ENCODE measurements around the gene PINK1. TPM values are rescaled to one million over a fixed set of nuclear protein-coding genes. Genes with fewer than 3 reads are reported as not detected.
A peak's percentile ranks its signal among the peaks of the same experiment; 100 is the strongest.

PINK1 gene
- total RNA-seq = 37.7 to 41.3 TPM (median 38.1 TPM) in 3 replicates

DNA sequence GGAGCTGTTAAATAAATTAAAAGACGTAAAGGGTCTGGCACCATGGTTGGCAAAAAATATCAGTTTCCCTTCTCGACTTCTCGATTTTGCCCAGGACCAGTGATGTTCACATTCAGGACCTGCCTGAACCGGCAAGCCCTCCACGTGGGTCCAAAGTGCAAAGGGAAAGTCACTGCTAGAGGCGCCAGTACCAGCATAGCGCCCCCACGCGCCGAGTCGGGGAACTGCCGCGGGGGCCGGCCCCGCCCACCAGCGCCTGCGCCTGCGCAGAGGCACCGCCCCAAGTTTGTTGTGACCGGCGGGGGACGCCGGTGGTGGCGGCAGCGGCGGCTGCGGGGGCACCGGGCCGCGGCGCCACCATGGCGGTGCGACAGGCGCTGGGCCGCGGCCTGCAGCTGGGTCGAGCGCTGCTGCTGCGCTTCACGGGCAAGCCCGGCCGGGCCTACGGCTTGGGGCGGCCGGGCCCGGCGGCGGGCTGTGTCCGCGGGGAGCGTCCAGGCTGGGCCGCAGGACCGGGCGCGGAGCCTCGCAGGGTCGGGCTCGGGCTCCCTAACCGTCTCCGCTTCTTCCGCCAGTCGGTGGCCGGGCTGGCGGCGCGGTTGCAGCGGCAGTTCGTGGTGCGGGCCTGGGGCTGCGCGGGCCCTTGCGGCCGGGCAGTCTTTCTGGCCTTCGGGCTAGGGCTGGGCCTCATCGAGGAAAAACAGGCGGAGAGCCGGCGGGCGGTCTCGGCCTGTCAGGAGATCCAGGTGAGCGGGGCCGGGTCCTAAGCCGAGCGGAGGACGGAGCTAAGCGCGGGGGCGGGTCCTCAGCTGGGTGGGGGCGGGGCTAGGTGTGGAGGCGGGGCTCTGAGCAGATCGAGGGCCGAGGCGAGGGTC is at the start of gene PINK1:
TSS of gene PINK1 (plus strand) at position 269 of the 875 bp plus-strand sequence. CDS start at position 360, 91 bp downstream.
- Mint-ChIP-seq H3K4me1 (peaks cover 15% of the 10 kb centered on the region), H3K4me3 (peak within 1 kb of the TSS; percentile 88), H3K9me3 (no peaks in the 10 kb centered on the region), H3K36me3 (peaks cover 4% of the 10 kb centered on the region), H3K27ac (peak within 1 kb of the TSS; percentile 96), H3K27me3 (ENCODE audit: low read depth) (peaks cover 1% of the 10 kb centered on the region)
- DNase-seq (ENCODE audit: low spot score in 2 of 2, unreplicated experiment in 2 of 2) = peak; percentile 69 to 95
- TF ChIP-seq, protein P1, sequence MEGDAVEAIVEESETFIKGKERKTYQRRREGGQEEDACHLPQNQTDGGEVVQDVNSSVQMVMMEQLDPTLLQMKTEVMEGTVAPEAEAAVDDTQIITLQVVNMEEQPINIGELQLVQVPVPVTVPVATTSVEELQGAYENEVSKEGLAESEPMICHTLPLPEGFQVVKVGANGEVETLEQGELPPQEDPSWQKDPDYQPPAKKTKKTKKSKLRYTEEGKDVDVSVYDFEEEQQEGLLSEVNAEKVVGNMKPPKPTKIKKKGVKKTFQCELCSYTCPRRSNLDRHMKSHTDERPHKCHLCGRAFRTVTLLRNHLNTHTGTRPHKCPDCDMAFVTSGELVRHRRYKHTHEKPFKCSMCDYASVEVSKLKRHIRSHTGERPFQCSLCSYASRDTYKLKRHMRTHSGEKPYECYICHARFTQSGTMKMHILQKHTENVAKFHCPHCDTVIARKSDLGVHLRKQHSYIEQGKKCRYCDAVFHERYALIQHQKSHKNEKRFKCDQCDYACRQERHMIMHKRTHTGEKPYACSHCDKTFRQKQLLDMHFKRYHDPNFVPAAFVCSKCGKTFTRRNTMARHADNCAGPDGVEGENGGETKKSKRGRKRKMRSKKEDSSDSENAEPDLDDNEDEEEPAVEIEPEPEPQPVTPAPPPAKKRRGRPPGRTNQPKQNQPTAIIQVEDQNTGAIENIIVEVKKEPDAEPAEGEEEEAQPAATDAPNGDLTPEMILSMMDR (IDR thresholded peaks at IDR 0.05; ENCODE audit: unreplicated experiment) = peak; percentile 98

- H3K9me3 Mint-ChIP-seq = no peaks in the 10 kb centered on the region
- H3K4me1 Mint-ChIP-seq = peaks cover 14% of the 10 kb centered on the region
- DNase-seq (ENCODE audit: low spot score in 2 of 2, unreplicated experiment in 2 of 2) = no peak
- no peak overlapping the region for H3K4me3 Mint-ChIP-seq
- peaks cover 28% of the 10 kb centered on the region for H3K27me3 Mint-ChIP-seq (ENCODE audit: low read depth)
- no peak overlapping the region for H3K27ac Mint-ChIP-seq
- no peaks in the 10 kb centered on the region for H3K36me3 Mint-ChIP-seq
- TF ChIP-seq, protein P1 (IDR thresholded peaks at IDR 0.05; ENCODE audit: unreplicated experiment) = no peak
Measured at GRCh38 chr1:20584890-20585289, 48.4 kb upstream of the PINK1 start.

DNA sequence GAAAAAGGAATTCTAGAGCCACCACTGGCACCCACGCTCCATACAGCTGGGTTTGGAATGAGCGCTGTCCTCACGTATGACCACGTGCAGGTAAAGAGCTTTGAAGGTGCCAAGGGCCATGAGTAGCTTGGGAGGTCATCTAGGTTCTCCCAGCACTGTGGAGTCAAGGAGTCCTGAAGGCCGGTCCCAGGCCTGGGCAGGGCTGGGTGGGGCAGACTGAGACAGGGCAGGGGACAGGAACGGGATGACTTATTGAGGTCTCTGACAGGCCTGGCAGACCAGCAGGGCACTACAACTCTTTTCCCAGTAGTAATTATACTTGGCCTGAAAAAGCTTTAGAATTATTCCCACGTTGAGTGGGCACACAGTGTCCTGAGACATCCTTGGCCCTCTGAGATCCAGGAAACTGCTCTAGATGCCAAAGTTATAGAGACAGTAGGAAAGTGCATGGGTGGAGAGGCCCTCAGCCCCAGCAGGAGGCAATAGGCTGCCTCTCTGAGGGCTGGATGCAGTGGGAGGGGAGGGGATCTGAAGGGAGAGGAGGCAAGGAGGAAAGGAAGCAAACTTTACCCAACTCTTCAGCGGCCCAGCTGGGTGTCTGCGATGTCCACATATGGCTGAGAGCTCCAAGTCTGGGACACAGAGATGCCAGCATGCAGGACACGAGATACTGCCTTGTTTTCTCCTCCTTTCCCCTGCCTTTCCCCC is 46.2 kb upstream of the PINK1 start:
- Mint-ChIP-seq H3K4me1 (peaks cover 22% of the 10 kb centered on the region), H3K36me3 (no peaks in the 10 kb centered on the region), H3K27me3 (ENCODE audit: low read depth) (peaks cover 29% of the 10 kb centered on the region), H3K9me3 (no peaks in the 10 kb centered on the region), H3K27ac (no peak overlapping the region), H3K4me3 (no peak overlapping the region)
- TF ChIP-seq, protein P1 (IDR thresholded peaks at IDR 0.05; ENCODE audit: unreplicated experiment) = no peak
- no peak for DNase-seq (ENCODE audit: low spot score in 2 of 2, unreplicated experiment in 2 of 2)

GRCh38 chr1:20587661-20588053 is 45.6 kb upstream of the PINK1 start:
- Mint-ChIP-seq H3K36me3 (no peaks in the 10 kb centered on the region), H3K27ac (no peak overlapping the region), H3K4me1 (peaks cover 22% of the 10 kb centered on the region), H3K4me3 (no peak overlapping the region), H3K27me3 (ENCODE audit: low read depth) (peaks cover 31% of the 10 kb centered on the region), H3K9me3 (no peaks in the 10 kb centered on the region)
- TF ChIP-seq, protein P1 (IDR thresholded peaks at IDR 0.05; ENCODE audit: unreplicated experiment) = no peak
- DNase-seq (ENCODE audit: low spot score in 2 of 2, unreplicated experiment in 2 of 2) = no peak

DNA sequence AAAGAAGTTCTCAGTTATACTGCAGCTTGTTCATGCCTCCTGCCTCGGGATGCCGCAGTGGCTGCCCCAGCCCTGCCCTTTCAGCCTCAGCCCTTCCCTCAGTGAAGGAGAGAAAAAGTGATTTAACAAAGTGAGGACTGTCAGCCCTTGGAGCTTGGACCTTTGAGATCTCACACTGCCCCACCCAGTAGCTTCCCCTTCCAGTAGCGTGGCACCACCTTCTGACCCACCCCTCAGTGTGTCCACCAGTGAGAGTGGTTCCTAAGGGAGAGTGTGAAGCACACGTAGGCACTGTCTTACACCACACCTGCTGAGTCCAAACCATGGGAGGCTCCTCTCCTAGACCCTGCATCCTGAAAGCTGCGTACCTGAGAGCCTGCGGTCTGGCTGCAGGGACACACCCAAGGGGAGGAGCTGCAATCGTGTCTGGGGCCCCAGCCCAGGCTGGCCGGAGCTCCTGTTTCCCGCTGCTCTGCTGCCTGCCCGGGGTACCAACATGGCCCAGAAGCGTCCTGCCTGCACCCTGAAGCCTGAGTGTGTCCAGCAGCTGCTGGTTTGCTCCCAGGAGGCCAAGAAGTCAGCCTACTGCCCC is 44.5 kb upstream of the PINK1 start, which contains the start of gene CDA:
TSS of gene CDA (plus strand) at position 464 of the 592 bp plus-strand sequence. CDS start at position 497, 33 bp downstream.
- TF ChIP-seq, protein P1 (IDR thresholded peaks at IDR 0.05; ENCODE audit: unreplicated experiment) = no peak
- DNase-seq (ENCODE audit: low spot score in 2 of 2, unreplicated experiment in 2 of 2) = no peak
- H3K4me1 Mint-ChIP-seq = peaks cover 22% of the 10 kb centered on the region
- H3K36me3 Mint-ChIP-seq = no peaks in the 10 kb centered on the region
- peaks cover 26% of the 10 kb centered on the region for H3K27me3 Mint-ChIP-seq (ENCODE audit: low read depth)
- H3K9me3 Mint-ChIP-seq = no peaks in the 10 kb centered on the region
- peak within 1 kb of the TSS; percentile 43 for H3K4me3 Mint-ChIP-seq
- H3K27ac Mint-ChIP-seq = no peak within 1 kb of the TSS
